ENCODE data around the gene RRAD. TPM values are rescaled to one million over a fixed set of nuclear protein-coding genes. Genes with fewer than 3 reads are reported as not detected.

The RRAD gene
- total RNA-seq, 2 experiments from 2014 or later, result 0.34 TPM; not detected in 1

GRCh38 chr16:66895689-66895979 lies 29.7 kb downstream of the RRAD start:
- DNase-seq (no peak), ATAC-seq (no peak)
- H3K27ac Mint-ChIP-seq, result no peak overlapping the region
- peaks cover 8% of the 10 kb centered on the region for H3K36me3 Mint-ChIP-seq (ENCODE audit: low read depth)
- ChIA-PET POLR2A (interaction anchor here (0.9 to 1.4 kb wide), 3 partner anchors 9 to 33 kb away, joined by 3 to 8 read pairs (median 3); no protein-coding TSS in a partner anchor), CTCF (interaction anchor here (0.7 to 6.7 kb wide), 33 partner anchors 9 to 290 kb away, joined by 3 to 94 read pairs (median 5); partner anchors contain the start of genes CDH16, CES3, NAE1 and PDP2)
- H3K4me1 Mint-ChIP-seq (ENCODE audit: low read depth), result peaks cover 22% of the 10 kb centered on the region
- H3K4me3 Mint-ChIP-seq, result no peak overlapping the region
- H3K27me3 Mint-ChIP-seq (ENCODE audit: low read depth), result no peaks in the 10 kb centered on the region
- H3K9me3 Mint-ChIP-seq (ENCODE audit: insufficient read depth), result no peaks in the 10 kb centered on the region

GRCh38 chr16:66894948-66895688 lies 30.2 kb downstream of the RRAD start:
- CTCF ChIA-PET, result interaction anchor here (0.7 to 6.7 kb wide), 33 partner anchors 9 to 290 kb away, joined by 3 to 94 read pairs (median 5); partner anchors contain the start of genes CDH16, CES3, NAE1 and PDP2

GRCh38 chr16:66894055-66894454 lies 31.3 kb downstream of the RRAD start:
- Mint-ChIP-seq H3K27me3 (ENCODE audit: low read depth) (no peaks in the 10 kb centered on the region), H3K36me3 (ENCODE audit: low read depth) (peaks cover 12% of the 10 kb centered on the region), H3K4me1 (ENCODE audit: low read depth) (peaks cover 26% of the 10 kb centered on the region), H3K9me3 (ENCODE audit: insufficient read depth) (no peaks in the 10 kb centered on the region), H3K4me3 (no peak overlapping the region), H3K27ac (peak overlapping the region; percentile 51)
- DNase-seq (no peak), ATAC-seq (no peak)
- CTCF ChIA-PET, result interaction anchor here (1.7 to 6.7 kb wide), 9 partner anchors 11 to 119 kb away, joined by 4 to 94 read pairs (median 17); partner anchors contain the start of gene RRAD
- POLR2A ChIA-PET, result interaction anchor here (1.3 kb wide), 1 partner anchor 39 kb away, joined by 9 read pairs; no protein-coding TSS in a partner anchor

More at GRCh38 chr16:66894948-66895688, 30.2 kb downstream of the RRAD start:
- H3K4me1 Mint-ChIP-seq (ENCODE audit: low read depth), result peaks cover 22% of the 10 kb centered on the region
- ATAC-seq (peak; percentile 94), DNase-seq (peak; percentile 82)
- H3K27ac Mint-ChIP-seq, result peak overlapping the region; percentile 51
- H3K27me3 Mint-ChIP-seq (ENCODE audit: low read depth), result no peaks in the 10 kb centered on the region
- POLR2A ChIA-PET, result interaction anchor here (0.9 to 1.4 kb wide), 3 partner anchors 10 to 33 kb away, joined by 3 to 8 read pairs (median 3); no protein-coding TSS in a partner anchor
- no peak overlapping the region for H3K4me3 Mint-ChIP-seq
- H3K9me3 Mint-ChIP-seq (ENCODE audit: insufficient read depth), result no peaks in the 10 kb centered on the region
- peaks cover 8% of the 10 kb centered on the region for H3K36me3 Mint-ChIP-seq (ENCODE audit: low read depth)

GRCh38 chr16:66891797-66892196 lies 33.5 kb downstream of the RRAD start:
- no peak overlapping the region for H3K27ac Mint-ChIP-seq
- ATAC-seq (no peak), DNase-seq (no peak)
- ChIA-PET CTCF (interaction anchor here (0.6 to 6.7 kb wide), 9 partner anchors 10 to 209 kb away, joined by 3 to 94 read pairs (median 11); partner anchors contain the start of genes DYNC1LI2, PDP2 and RRAD), POLR2A (no interaction called here)
- peaks cover 39% of the 10 kb centered on the region for H3K4me1 Mint-ChIP-seq (ENCODE audit: low read depth)
- H3K9me3 Mint-ChIP-seq (ENCODE audit: insufficient read depth), result no peaks in the 10 kb centered on the region
- H3K27me3 Mint-ChIP-seq (ENCODE audit: low read depth), result no peaks in the 10 kb centered on the region
- H3K36me3 Mint-ChIP-seq (ENCODE audit: low read depth), result peaks cover 29% of the 10 kb centered on the region
- no peak overlapping the region for H3K4me3 Mint-ChIP-seq

- Mint-ChIP-seq H3K4me1 (ENCODE audit: low read depth) (peaks cover 44% of the 10 kb centered on the region), H3K27ac (peak overlapping the region; percentile 62), H3K36me3 (ENCODE audit: low read depth) (peaks cover 34% of the 10 kb centered on the region), H3K9me3 (ENCODE audit: insufficient read depth) (no peaks in the 10 kb centered on the region), H3K4me3 (no peak overlapping the region), H3K27me3 (ENCODE audit: low read depth) (no peaks in the 10 kb centered on the region)
- no peak for ATAC-seq
- POLR2A ChIA-PET, result interaction anchor here (0.7 kb wide), 1 partner anchor 84 kb away, joined by 4 read pairs; no protein-coding TSS in a partner anchor
- DNase-seq, result no peak
- CTCF ChIA-PET, result interaction anchor here (1.3 to 6.7 kb wide), 8 partner anchors 10 to 140 kb away, joined by 3 to 94 read pairs (median 12); partner anchors contain the start of genes DYNC1LI2, NAE1, PDP2 and RRAD
These were observed 34.0 kb downstream of the RRAD start for GRCh38 chr16:66891360-66891759.

GRCh38 chr16:66890799-66891198 lies 34.5 kb downstream of the RRAD start:
- no peaks in the 10 kb centered on the region for H3K9me3 Mint-ChIP-seq (ENCODE audit: insufficient read depth)
- peaks cover 36% of the 10 kb centered on the region for H3K36me3 Mint-ChIP-seq (ENCODE audit: low read depth)
- POLR2A ChIA-PET, result interaction anchor here (0.7 kb wide), 1 partner anchor 85 kb away, joined by 4 read pairs; no protein-coding TSS in a partner anchor
- no peaks in the 10 kb centered on the region for H3K27me3 Mint-ChIP-seq (ENCODE audit: low read depth)
- no peak overlapping the region for H3K4me3 Mint-ChIP-seq
- CTCF ChIA-PET, result interaction anchor here (0.8 to 4.2 kb wide), 10 partner anchors 9 to 139 kb away, joined by 3 to 30 read pairs (median 5); partner anchors contain the start of genes DYNC1LI2, NAE1 and PDP2
- H3K4me1 Mint-ChIP-seq (ENCODE audit: low read depth), result peaks cover 46% of the 10 kb centered on the region
- ATAC-seq, result no peak
- no peak for DNase-seq
- H3K27ac Mint-ChIP-seq, result no peak overlapping the region

GRCh38 chr16:66889622-66890021 lies 35.7 kb downstream of the RRAD start:
- H3K4me1 Mint-ChIP-seq (ENCODE audit: low read depth), result peaks cover 51% of the 10 kb centered on the region
- ChIA-PET POLR2A (no interaction called here), CTCF (interaction anchor here (1.7 kb wide), 1 partner anchor 39 kb away, joined by 7 read pairs; no protein-coding TSS in a partner anchor)
- ATAC-seq (no peak), DNase-seq (no peak)
- H3K36me3 Mint-ChIP-seq (ENCODE audit: low read depth), result peaks cover 46% of the 10 kb centered on the region
- no peak overlapping the region for H3K27ac Mint-ChIP-seq
- no peaks in the 10 kb centered on the region for H3K9me3 Mint-ChIP-seq (ENCODE audit: insufficient read depth)
- H3K4me3 Mint-ChIP-seq, result no peak overlapping the region
- no peaks in the 10 kb centered on the region for H3K27me3 Mint-ChIP-seq (ENCODE audit: low read depth)

GRCh38 chr16:66888647-66889615 lies 36.4 kb downstream of the RRAD start:
- DNase-seq (no peak), ATAC-seq (no peak)
- ChIA-PET CTCF (interaction anchor here (0.7 to 0.8 kb wide), 2 partner anchors 9 to 16 kb away, joined by 3 read pairs; partner anchors contain the start of gene PDP2), POLR2A (no interaction called here)
- Mint-ChIP-seq H3K27me3 (ENCODE audit: low read depth) (no peaks in the 10 kb centered on the region), H3K9me3 (ENCODE audit: insufficient read depth) (no peaks in the 10 kb centered on the region), H3K4me1 (ENCODE audit: low read depth) (peaks cover 49% of the 10 kb centered on the region), H3K36me3 (ENCODE audit: low read depth) (peaks cover 52% of the 10 kb centered on the region), H3K27ac (no peak overlapping the region), H3K4me3 (no peak overlapping the region)

GRCh38 chr16:66886914-66887313 lies 38.4 kb downstream of the RRAD start:
- CTCF ChIA-PET, result interaction anchor here (1.0 to 1.5 kb wide), 2 partner anchors 9 to 23 kb away, joined by 5 to 6 read pairs; no protein-coding TSS in a partner anchor
- no peak for DNase-seq
- H3K36me3 Mint-ChIP-seq (ENCODE audit: low read depth), result peaks cover 49% of the 10 kb centered on the region
- H3K9me3 Mint-ChIP-seq (ENCODE audit: insufficient read depth), result no peaks in the 10 kb centered on the region
- POLR2A ChIA-PET, result no interaction called here
- H3K4me3 Mint-ChIP-seq, result no peak overlapping the region
- no peaks in the 10 kb centered on the region for H3K27me3 Mint-ChIP-seq (ENCODE audit: low read depth)
- peaks cover 50% of the 10 kb centered on the region for H3K4me1 Mint-ChIP-seq (ENCODE audit: low read depth)
- no peak overlapping the region for H3K27ac Mint-ChIP-seq
- ATAC-seq, result no peak

GRCh38 chr16:66886321-66886720 lies 39.0 kb downstream of the RRAD start:
- ATAC-seq (no peak), DNase-seq (no peak)
- H3K27ac Mint-ChIP-seq, result no peak overlapping the region
- H3K9me3 Mint-ChIP-seq (ENCODE audit: insufficient read depth), result no peaks in the 10 kb centered on the region
- peaks cover 47% of the 10 kb centered on the region for H3K36me3 Mint-ChIP-seq (ENCODE audit: low read depth)
- no peak overlapping the region for H3K4me3 Mint-ChIP-seq
- CTCF ChIA-PET, result interaction anchor here (0.7 to 1.5 kb wide), 3 partner anchors 9 to 18 kb away, joined by 3 to 6 read pairs (median 4); no protein-coding TSS in a partner anchor
- H3K27me3 Mint-ChIP-seq (ENCODE audit: low read depth), result no peaks in the 10 kb centered on the region
- POLR2A ChIA-PET, result no interaction called here
- peaks cover 56% of the 10 kb centered on the region for H3K4me1 Mint-ChIP-seq (ENCODE audit: low read depth)

- ChIA-PET POLR2A (no interaction called here), CTCF (interaction anchor here (1.4 to 1.5 kb wide), 2 partner anchors 10 to 11 kb away, joined by 4 to 6 read pairs; no protein-coding TSS in a partner anchor)
- Mint-ChIP-seq H3K4me3 (no peak overlapping the region), H3K9me3 (ENCODE audit: insufficient read depth) (no peaks in the 10 kb centered on the region), H3K36me3 (ENCODE audit: low read depth) (peaks cover 44% of the 10 kb centered on the region), H3K27me3 (ENCODE audit: low read depth) (no peaks in the 10 kb centered on the region), H3K27ac (no peak overlapping the region), H3K4me1 (ENCODE audit: low read depth) (peaks cover 56% of the 10 kb centered on the region)
- no peak for DNase-seq
- ATAC-seq, result no peak
These were observed 39.8 kb downstream of the RRAD start for GRCh38 chr16:66885491-66885890.
